Spleen (tissue), 11 donors: ENCODE results near the gene CCN5. TPM values are rescaled to one million over a fixed set of nuclear protein-coding genes. Genes with fewer than 3 reads are reported as not detected.

Experiments used
- DNase-seq: peaks from one replicate; pipeline ENCODE4 v3.0.0-alpha.2; 2020
- H3K27ac ChIP-seq, 8 donors: fragments of 200-600 bp; sonication (generic) in 7 of 8; 1 replicate in 4 of 8; 2 replicates in 4 of 8; pipeline versions ENCODE4 v1.5.0 to v1.8.0; 2016 to 2021; ENCODE audit warnings: inconsistent platforms in 4 of 8, mild to moderate bottlenecking in 4 of 8, moderate library complexity in 1 of 8
- H3K27me3 ChIP-seq, 7 donors: fragments of 200-600 bp; sonication (generic) in 6 of 7; replicated peaks in 1 of 7; 1 replicate in 4 of 7; 2 replicates in 3 of 7; pipeline versions ENCODE4 v1.5.0 to v1.8.0; 2016 to 2021; ENCODE audit warnings: inconsistent platforms in 3 of 7, mild to moderate bottlenecking in 1 of 7
- H3K36me3 ChIP-seq, 6 donors: fragments of 200-600 bp; sonication (generic) in 5 of 6; 1 replicate in 4 of 6; 2 replicates in 2 of 6; pipeline versions ENCODE4 v1.5.0 to v1.8.0; 2016 to 2021; ENCODE audit warnings: inconsistent platforms in 2 of 6
- H3K4me1 ChIP-seq, 6 donors: fragments of 200-600 bp; sonication (generic) in 5 of 6; 1 replicate in 3 of 6; 2 replicates in 3 of 6; pipeline versions ENCODE4 v1.5.0 to v1.8.0; 2016 to 2021; ENCODE audit warnings: inconsistent platforms in 3 of 6
- H3K4me3 ChIP-seq, 8 donors: fragments of 200-600 bp; sonication (generic) in 7 of 8; 1 replicate in 4 of 8; 2 replicates in 4 of 8; pipeline versions ENCODE4 v1.5.0 to v1.8.0; 2016 to 2021; ENCODE audit warnings: inconsistent platforms in 4 of 8, mild to moderate bottlenecking in 4 of 8, moderate library complexity in 2 of 8
- H3K9me3 ChIP-seq, 8 donors: fragments of 200-600 bp; sonication (generic) in 7 of 8; 1 replicate in 4 of 8; 2 replicates in 4 of 8; pipeline versions ENCODE4 v1.5.0 to v1.8.0; 2016 to 2021; ENCODE audit warnings: inconsistent platforms in 4 of 8
- POLR2A ChIP-seq, 3 donors: fragments of 450-650 bp; IDR thresholded peaks; one replicate each; pipeline ENCODE4 v1.5.1; 2017; ENCODE audit warnings: antibody characterized with exemption in 3 of 3, mild to moderate bottlenecking in 1 of 3
- POLR2AphosphoS5 ChIP-seq, 3 donors: sonication (generic); formaldehyde crosslinking; IDR thresholded peaks; one replicate each; pipeline ENCODE4 v1.5.1; 2017; ENCODE audit warnings: antibody characterized with exemption in 3 of 3
- whole genome bisulfite sequencing, 5 donors: extraction: QIAGEN DNeasy Blood & Tissue Kit in 3 of 5; methylation state at CpG; one replicate each; pipeline versions ENCODE4 v1.1.5 to v1.1.7; 2013 to 2018; 5-methylcytosine and 5-hydroxymethylcytosine counted together
- intact Hi-C: fragments of 100-400 bp; cut with DNase I; formaldehyde crosslinking; loops from one replicate; pipeline ENCODE4 v1.15.0; 2023; ENCODE audit warnings: low total_unique reads
- polyA plus RNA-seq, 3 donors: library from polyadenylated mRNA; stranded (reverse); fragments of 200-250 nt; gene quantifications; one replicate each; pipeline ENCODE4 v1.2.1, GENCODE V29; 2013
- total RNA-seq, 7 donors: library from RNA; depleted of rRNA in 3 of 7; stranded (reverse); fragments of >200 nt in 3 of 7; fragmentation: NEBNext Ultra II Directional in 4 of 7; extraction: Animal tissue kit (Norgen Biotek cat#: 25700) in 4 of 7; gene quantifications; one replicate each; pipeline versions ENCODE4 v1.1.0 to v1.2.1, GENCODE V29; 2016 to 2021
- TF ChIP-seq, protein P1 (sequence below), 11 experiments: fragments of 200-600 bp in 7 of 11; fragments of 450-650 bp in 4 of 11; sonication (generic) in 4 of 11; IDR thresholded peaks in 8 of 11; conservative IDR thresholded peaks in 3 of 11; 1 replicate in 7 of 11; 2 replicates in 4 of 11; pipeline versions ENCODE4 v1.4.0 to v1.8.0; 2016 to 2021; ENCODE audit warnings: antibody characterized with exemption in 11 of 11, inconsistent platforms in 4 of 11, mild to moderate bottlenecking in 1 of 11
- donor health status: healthy with polysubstance abuse.
- donor health status: DM: no; HTN: no; CAD: no; lungs with moderate emphysema.
- donor health status: DM: no; HTN: no; CAD: no.
- donor health status: Bipolar disorder and iron deficiency.
- donor health status: healthy.
- donor health status: DM: no; HTN: no; CAD: no.
- donor health status: DM: yes; HTN: yes; CAD: no.

The CCN5 gene
- total and polyA plus RNA-seq, 10 donors, result 0.51 to 10.6 (median 1.5) TPM; not detected in 1

DNA sequence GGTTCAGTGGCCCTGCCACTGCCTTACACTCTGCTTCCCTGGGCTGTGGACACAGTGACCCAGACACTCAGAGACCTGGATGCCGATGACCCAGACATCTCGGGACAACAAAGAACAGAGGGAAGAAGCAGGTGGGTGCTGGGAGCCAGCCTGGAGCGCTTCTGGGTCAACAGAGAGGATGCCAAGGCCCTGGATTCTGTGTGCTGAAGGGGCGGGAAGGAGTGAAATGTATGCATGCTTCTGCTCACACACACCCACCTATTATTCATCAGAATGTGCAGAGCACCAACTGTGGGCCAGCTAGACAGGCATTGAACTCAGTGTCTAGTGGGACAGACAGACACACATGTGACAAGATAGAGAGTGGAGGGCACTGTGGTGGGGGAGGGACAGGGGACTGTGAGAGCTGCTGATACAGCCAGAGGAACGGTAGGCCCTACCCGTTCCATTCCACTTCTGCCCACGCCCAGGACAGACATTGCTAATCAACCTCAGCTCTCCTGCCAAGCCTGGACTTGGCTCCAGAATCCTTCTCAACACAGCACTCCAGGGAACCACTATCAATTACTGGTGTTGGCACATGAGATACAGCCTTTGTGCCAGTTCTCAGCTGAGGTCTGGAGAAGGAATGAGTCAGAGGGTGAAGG lies 50.7 kb downstream of the CCN5 start:
- Histone ChIP-seq H3K27ac (no peak overlapping the region), H3K9me3 (no peaks in the 10 kb centered on the region), H3K4me1 (no peaks in the 10 kb centered on the region), H3K4me3 (no peak overlapping the region), H3K27me3 (peaks cover 0 to 43% (median 0%) of the 10 kb centered on the region in 7 donors), H3K36me3 (no peaks in the 10 kb centered on the region)
- intact Hi-C loops, result no loop called here
- TF ChIP-seq POLR2A (IDR thresholded peaks at IDR 0.05) (no peak), POLR2AphosphoS5 (IDR thresholded peaks at IDR 0.05) (no peak)
- TF ChIP-seq, protein P1, sequence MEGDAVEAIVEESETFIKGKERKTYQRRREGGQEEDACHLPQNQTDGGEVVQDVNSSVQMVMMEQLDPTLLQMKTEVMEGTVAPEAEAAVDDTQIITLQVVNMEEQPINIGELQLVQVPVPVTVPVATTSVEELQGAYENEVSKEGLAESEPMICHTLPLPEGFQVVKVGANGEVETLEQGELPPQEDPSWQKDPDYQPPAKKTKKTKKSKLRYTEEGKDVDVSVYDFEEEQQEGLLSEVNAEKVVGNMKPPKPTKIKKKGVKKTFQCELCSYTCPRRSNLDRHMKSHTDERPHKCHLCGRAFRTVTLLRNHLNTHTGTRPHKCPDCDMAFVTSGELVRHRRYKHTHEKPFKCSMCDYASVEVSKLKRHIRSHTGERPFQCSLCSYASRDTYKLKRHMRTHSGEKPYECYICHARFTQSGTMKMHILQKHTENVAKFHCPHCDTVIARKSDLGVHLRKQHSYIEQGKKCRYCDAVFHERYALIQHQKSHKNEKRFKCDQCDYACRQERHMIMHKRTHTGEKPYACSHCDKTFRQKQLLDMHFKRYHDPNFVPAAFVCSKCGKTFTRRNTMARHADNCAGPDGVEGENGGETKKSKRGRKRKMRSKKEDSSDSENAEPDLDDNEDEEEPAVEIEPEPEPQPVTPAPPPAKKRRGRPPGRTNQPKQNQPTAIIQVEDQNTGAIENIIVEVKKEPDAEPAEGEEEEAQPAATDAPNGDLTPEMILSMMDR (IDR thresholded peaks at IDR 0.05 in 8 of 11, conservative IDR thresholded peaks at IDR 0.05 in 3 of 11), result no peak
- DNase-seq, result peak; percentile 63
- WGBS, 5 donors, result 60 to 78% (median 71%) methylated on average over 7 of the region's 7 CpGs

DNA sequence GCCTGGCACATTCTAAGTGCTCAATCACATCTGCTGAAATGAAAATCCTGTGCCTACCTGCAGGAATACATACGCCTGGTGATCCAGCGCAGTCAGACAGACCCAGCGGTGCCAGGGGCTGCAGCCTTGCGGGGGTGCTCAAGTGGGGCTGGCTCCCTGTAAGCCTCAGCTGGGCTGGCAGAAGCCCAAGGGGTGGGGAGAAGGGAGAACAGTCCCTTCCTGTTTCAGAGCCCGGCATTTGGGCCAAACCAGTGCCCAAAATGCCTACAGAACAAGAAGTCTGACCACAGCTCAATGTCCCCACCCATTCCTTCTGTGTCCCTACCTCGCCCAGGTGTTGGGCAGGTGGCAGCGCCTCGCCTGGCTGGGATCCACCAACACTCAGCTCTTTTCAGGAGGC lies 53.1 kb downstream of the CCN5 start:
- Histone ChIP-seq H3K36me3 (no peaks in the 10 kb centered on the region), H3K9me3 (no peaks in the 10 kb centered on the region), H3K4me3 (no peak overlapping the region), H3K27me3 (peaks cover 0 to 67% (median 6%) of the 10 kb centered on the region in 7 donors), H3K27ac (no peak overlapping the region), H3K4me1 (no peaks in the 10 kb centered on the region)
- intact Hi-C loops, result no loop called here
- TF ChIP-seq POLR2A (IDR thresholded peaks at IDR 0.05), result no peak
- TF ChIP-seq, protein P1 (IDR thresholded peaks at IDR 0.05 in 8 of 11, conservative IDR thresholded peaks at IDR 0.05 in 3 of 11), result no peak
- TF ChIP-seq POLR2AphosphoS5 (IDR thresholded peaks at IDR 0.05), result no peak
- 74 to 84% (median 79%) methylated on average over 5 to 8 of the region's 8 CpGs for WGBS, 5 donors
- DNase-seq, result peak; percentile 22

DNA sequence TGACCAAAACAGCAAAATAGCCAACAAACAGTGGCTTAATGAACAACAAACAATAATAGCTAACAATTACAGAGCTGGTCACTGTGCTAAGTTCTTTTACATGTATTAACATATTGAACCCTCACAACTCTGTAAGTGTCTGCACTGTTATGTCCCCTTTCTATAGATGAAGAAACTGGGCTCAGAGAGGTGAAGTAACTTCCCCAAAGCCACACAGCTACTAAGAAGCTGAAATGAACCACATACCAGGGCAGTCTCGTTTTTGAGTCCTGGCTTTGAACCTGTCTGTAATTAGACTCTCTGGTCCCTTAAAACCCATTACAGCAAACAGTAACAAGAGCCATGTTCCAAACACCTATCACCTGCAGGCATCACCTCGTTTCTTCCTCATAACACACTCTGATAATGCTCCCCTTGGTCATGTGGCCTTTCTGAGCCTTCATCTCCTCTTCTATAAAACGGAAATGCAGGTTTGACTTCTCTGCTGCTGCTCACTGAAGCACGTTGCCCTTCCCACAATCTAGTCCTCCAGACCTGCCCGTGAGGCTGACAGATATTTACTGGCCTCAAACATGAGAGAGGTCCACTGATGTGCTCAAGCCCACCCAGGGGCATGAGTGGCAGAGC lies 53.8 kb downstream of the CCN5 start:
- H3K4me1 ChIP-seq, result no peaks in the 10 kb centered on the region
- intact Hi-C loops, result no loop called here
- 38 to 49% (median 46%) methylated on average over 5 of the region's 5 CpGs for WGBS, 5 donors

DNA sequence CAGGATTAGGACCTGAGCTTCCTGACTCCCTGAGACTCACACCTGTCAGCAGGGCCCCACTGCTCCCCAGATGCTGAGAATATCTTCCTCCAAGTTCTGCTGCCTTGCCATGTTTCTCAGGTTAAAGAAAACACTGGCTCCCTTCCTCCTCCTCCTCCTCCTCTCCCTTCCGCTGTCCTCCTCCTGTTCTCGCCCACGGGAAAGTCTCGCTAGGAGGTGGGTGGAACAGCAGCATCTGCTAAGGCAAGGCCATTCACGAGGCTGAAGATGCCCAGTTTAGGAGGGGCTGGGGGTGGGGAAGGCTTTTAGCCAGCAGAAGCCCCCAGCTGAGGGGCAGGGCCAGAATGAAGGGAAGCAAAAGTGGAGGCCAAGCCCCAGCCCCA lies 54.3 kb downstream of the CCN5 start:
- intact Hi-C loops, result no loop called here
- peak; percentile 37 for DNase-seq
- 48 to 56% (median 55%) methylated on average over 5 of the region's 5 CpGs for WGBS, 5 donors
- Histone ChIP-seq H3K27ac (peak overlapping the region in 1 of 8 donors; percentile 6), H3K27me3 (peaks cover 0 to 79% (median 6%) of the 10 kb centered on the region in 7 donors), H3K9me3 (no peaks in the 10 kb centered on the region), H3K4me3 (no peak overlapping the region), H3K36me3 (no peaks in the 10 kb centered on the region), H3K4me1 (no peaks in the 10 kb centered on the region)
- TF ChIP-seq POLR2AphosphoS5 (IDR thresholded peaks at IDR 0.05), result no peak
- TF ChIP-seq POLR2A (IDR thresholded peaks at IDR 0.05), result no peak
- TF ChIP-seq, protein P1 (IDR thresholded peaks at IDR 0.05 in 8 of 11, conservative IDR thresholded peaks at IDR 0.05 in 3 of 11), result no peak

More for the DNA sequence above, 53.8 kb downstream of the CCN5 start:
- peak overlapping the region in 1 of 8 donors; percentile 6 for H3K27ac ChIP-seq
- no peak overlapping the region for H3K4me3 ChIP-seq
- TF ChIP-seq, protein P1 (IDR thresholded peaks at IDR 0.05 in 8 of 11, conservative IDR thresholded peaks at IDR 0.05 in 3 of 11), result no peak
- TF ChIP-seq POLR2AphosphoS5 (IDR thresholded peaks at IDR 0.05) (no peak), POLR2A (IDR thresholded peaks at IDR 0.05) (no peak)
- no peaks in the 10 kb centered on the region for H3K36me3 ChIP-seq
- H3K27me3 ChIP-seq, result peaks cover 0 to 74% (median 6%) of the 10 kb centered on the region in 7 donors
- H3K9me3 ChIP-seq, result no peaks in the 10 kb centered on the region
- no peak for DNase-seq
